Mucosa of gallbladder (tissue), 1 donor: ENCODE results near the gene ZMYM4. TPM values are rescaled to one million over a fixed set of nuclear protein-coding genes. Genes with fewer than 3 reads are reported as not detected.
"Not testable (repeated sequence)": the region's sequence is repeated elsewhere in the genome, so short reads cannot be mapped to it uniquely, and the experiment has no call there.

Experiments used
- DNase-seq: peaks from one replicate; pipeline ENCODE4 v3.0.0-alpha.2; 2020; ENCODE audit warnings: low spot score
- total RNA-seq: library from RNA; stranded (reverse); gene quantifications from one replicate; pipeline ENCODE4 v1.2.1, GENCODE V29; 2021
- donor health status: DM: no; HTN: no; CAD: no.

Gene ZMYM4
- total RNA-seq, 1 donor from 2014 or later, result 55.5 TPM

- DNase-seq, result no peak
Observed at GRCh38 chr1:35324486-35324885, 56.0 kb downstream of the ZMYM4 start.

- no peak for DNase-seq
Observed at GRCh38 chr1:35326246-35326866, 57.8 kb downstream of the ZMYM4 start.

- not testable (repeated sequence) for DNase-seq
Observed at GRCh38 chr1:35331618-35332017, 63.1 kb downstream of the ZMYM4 start.

- no peak for DNase-seq
Observed at GRCh38 chr1:35334485-35334884, 66.0 kb downstream of the ZMYM4 start.

GRCh38 chr1:35340519-35340918 lies 72.0 kb downstream of the ZMYM4 start:
- DNase-seq, result no peak

GRCh38 chr1:35345439-35345981 lies 77.0 kb downstream of the ZMYM4 start:
- no peak for DNase-seq

GRCh38 chr1:35350872-35351271 lies 82.4 kb downstream of the ZMYM4 start:
- no peak for DNase-seq

GRCh38 chr1:35359995-35360394 lies 91.5 kb downstream of the ZMYM4 start:
- DNase-seq, result no peak

GRCh38 chr1:35361638-35362037 lies 93.1 kb downstream of the ZMYM4 start:
- DNase-seq, result no peak

GRCh38 chr1:35364741-35365140 lies 96.2 kb downstream of the ZMYM4 start:
- no peak for DNase-seq

GRCh38 chr1:35367914-35368313 lies 99.4 kb downstream of the ZMYM4 start:
- DNase-seq, result no peak

GRCh38 chr1:35369922-35370671 lies 101.6 kb downstream of the ZMYM4 start:
- peak; percentile 71 for DNase-seq

GRCh38 chr1:35371506-35371905 lies 103.0 kb downstream of the ZMYM4 start:
- DNase-seq, result no peak

GRCh38 chr1:35377555-35377954 lies 109.0 kb downstream of the ZMYM4 start:
- no peak for DNase-seq

GRCh38 chr1:35379317-35380000 lies 111.0 kb downstream of the ZMYM4 start:
- no peak for DNase-seq

GRCh38 chr1:35380111-35380510 lies 111.6 kb downstream of the ZMYM4 start:
- not testable (repeated sequence) for DNase-seq

GRCh38 chr1:35382107-35382506 lies 113.6 kb downstream of the ZMYM4 start:
- no peak for DNase-seq

- no peak for DNase-seq
Observed at GRCh38 chr1:35386290-35386689, 117.8 kb downstream of the ZMYM4 start.

GRCh38 chr1:35386959-35387358 lies 118.5 kb downstream of the ZMYM4 start:
- no peak for DNase-seq

- no peak for DNase-seq
Observed at GRCh38 chr1:35390600-35391494, 122.3 kb downstream of the ZMYM4 start.

- DNase-seq, result no peak
Observed at GRCh38 chr1:35394386-35394785, 125.9 kb downstream of the ZMYM4 start.

- DNase-seq, result no peak
Observed at GRCh38 chr1:35398739-35399138, 130.2 kb downstream of the ZMYM4 start.
